Muscle layer of colon (tissue), 2 donors: ENCODE measurements around the gene OR6Y1.

Source experiments
- H3K27ac ChIP-seq: one replicate; pipeline ENCODE4 v1.7.0; 2013; ENCODE audit warnings: low read depth, mild to moderate bottlenecking, low read length, moderate library complexity
- H3K27me3 ChIP-seq, 2 donors: one replicate each; pipeline ENCODE4 v1.7.0; 2013; ENCODE audit warnings: low read length in 2 of 2, mild to moderate bottlenecking in 2 of 2; ENCODE audit not compliant: insufficient read depth in 2 of 2, control insufficient read depth in 1 of 2
- H3K36me3 ChIP-seq: one replicate; pipeline ENCODE4 v1.7.0; 2013; ENCODE audit warnings: mild to moderate bottlenecking, low read length; ENCODE audit not compliant: insufficient read depth
- H3K4me1 ChIP-seq: one replicate; pipeline ENCODE4 v1.7.0; 2013; ENCODE audit warnings: mild to moderate bottlenecking, low read length; ENCODE audit not compliant: insufficient read depth
- H3K4me3 ChIP-seq, 2 donors: one replicate each; pipeline ENCODE4 v1.7.0; 2013; ENCODE audit warnings: low read length in 2 of 2, low read depth in 1 of 2, mild to moderate bottlenecking in 1 of 2, moderate library complexity in 1 of 2
- H3K9ac ChIP-seq: one replicate; pipeline ENCODE4 v1.7.0; 2013; ENCODE audit warnings: low read length
- H3K9me3 ChIP-seq: one replicate; pipeline ENCODE4 v1.7.0; 2013; ENCODE audit warnings: mild to moderate bottlenecking, low read length
- donor health status: abdominal sarcoma.
- donor health status: Adenocarcinoma of cecum.

The OR6Y1 gene

DNA sequence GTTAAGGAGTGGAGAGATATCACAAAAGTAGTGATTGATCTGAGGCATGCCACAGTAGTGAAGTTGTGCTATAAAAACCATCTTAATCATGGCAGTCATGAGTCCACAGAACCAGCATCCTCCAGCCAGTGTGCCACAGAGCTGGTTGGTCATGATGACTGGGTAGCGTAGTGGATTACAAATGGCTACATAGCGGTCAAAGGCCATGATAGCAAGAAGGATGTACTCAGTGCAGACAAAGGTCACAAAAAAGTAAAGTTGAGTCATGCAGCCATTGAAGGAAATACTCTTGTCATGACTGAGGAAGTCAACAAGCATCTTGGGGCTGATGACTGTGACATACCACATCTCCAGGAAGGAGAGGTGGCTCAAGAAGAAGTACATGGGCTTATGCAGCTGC is 6.7 kb downstream of the OR6Y1 start:
- Histone ChIP-seq H3K36me3 (no peaks in the 10 kb centered on the region), H3K27ac (no peak overlapping the region), H3K4me1 (no peaks in the 10 kb centered on the region), H3K9ac (no peak overlapping the region), H3K9me3 (no peaks in the 10 kb centered on the region), H3K4me3 (no peak overlapping the region), H3K27me3 (no peaks in the 10 kb centered on the region)

DNA sequence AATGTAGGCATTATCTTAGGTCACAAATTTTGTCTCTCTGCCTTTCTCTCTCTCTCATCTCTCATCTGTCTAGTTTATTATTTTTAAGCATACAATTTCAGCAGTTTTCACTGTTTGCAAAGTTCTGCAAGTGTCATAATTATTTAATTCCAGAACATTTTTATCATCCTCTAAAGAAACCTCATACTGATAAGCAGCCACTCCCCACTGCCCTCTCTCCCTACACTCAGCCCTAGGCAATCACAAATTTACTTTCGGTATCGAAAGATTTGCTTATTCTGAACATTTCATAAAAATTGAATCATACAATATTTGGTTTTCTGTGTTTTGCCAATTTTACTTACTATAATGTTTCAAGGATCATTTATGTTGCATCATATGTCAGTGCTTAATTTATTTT is 16.6 kb downstream of the OR6Y1 start:
- H3K27ac ChIP-seq: no peak overlapping the region
- no peaks in the 10 kb centered on the region for H3K36me3 ChIP-seq
- H3K9me3 ChIP-seq: no peaks in the 10 kb centered on the region
- H3K9ac ChIP-seq: no peak overlapping the region
- no peaks in the 10 kb centered on the region for H3K27me3 ChIP-seq
- H3K4me1 ChIP-seq: no peaks in the 10 kb centered on the region
- no peak overlapping the region for H3K4me3 ChIP-seq

DNA sequence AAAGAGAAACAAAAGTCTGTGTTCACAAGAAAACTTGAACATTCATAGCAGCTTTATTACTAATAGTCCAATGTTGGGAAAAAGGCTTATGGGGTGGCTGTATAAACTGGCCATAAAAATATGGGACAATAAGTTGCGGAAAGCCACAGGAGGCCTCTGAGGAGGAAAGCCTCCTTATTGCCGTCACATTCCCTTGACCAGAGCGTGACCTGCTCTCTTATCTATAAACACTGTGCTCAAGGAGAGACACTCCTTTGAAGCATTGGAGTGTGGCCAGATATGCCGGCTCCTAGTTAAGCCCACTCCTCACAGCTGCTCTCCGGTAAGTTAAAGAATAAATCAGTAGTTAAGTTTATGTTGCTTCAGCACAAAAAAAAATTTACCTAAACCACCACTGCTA is 19.7 kb downstream of the OR6Y1 start:
- Histone ChIP-seq H3K9me3 (no peaks in the 10 kb centered on the region), H3K4me3 (no peak overlapping the region), H3K9ac (no peak overlapping the region), H3K4me1 (no peaks in the 10 kb centered on the region), H3K27ac (no peak overlapping the region), H3K36me3 (no peaks in the 10 kb centered on the region), H3K27me3 (no peaks in the 10 kb centered on the region)

DNA sequence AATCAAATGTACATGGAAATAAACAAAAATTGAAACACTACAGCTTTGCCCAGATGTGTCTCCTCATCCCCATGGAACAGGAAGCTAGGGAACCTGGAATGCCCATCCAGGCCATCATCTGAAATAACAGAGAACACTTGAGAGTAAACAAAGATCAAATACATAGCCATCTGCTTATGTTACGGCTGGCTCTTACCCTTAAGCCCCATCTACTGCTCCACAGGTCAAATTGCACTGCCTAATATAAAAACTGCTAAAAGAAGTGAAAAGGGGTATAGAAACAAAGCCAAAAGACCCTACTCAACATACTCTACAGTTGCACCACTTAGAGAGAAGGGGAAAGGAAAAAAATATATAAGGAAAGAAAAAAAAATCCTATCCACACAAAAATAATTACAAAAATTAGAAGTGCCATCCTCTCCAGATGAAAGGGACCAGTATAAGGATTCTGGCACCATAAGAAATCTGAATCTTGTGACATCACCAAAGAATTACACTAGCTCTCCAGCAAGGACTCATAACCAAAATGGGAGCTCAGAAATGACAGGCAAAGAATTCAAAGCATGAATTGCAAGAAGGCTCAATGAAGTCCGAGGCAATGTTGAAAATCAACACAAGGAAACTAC is 26.9 kb downstream of the OR6Y1 start:
- no peaks in the 10 kb centered on the region for H3K4me1 ChIP-seq
- H3K27me3 ChIP-seq: no peaks in the 10 kb centered on the region
- no peak overlapping the region for H3K4me3 ChIP-seq
- H3K9me3 ChIP-seq: no peaks in the 10 kb centered on the region
- H3K9ac ChIP-seq: no peak overlapping the region
- H3K36me3 ChIP-seq: no peaks in the 10 kb centered on the region
- H3K27ac ChIP-seq: no peak overlapping the region

DNA sequence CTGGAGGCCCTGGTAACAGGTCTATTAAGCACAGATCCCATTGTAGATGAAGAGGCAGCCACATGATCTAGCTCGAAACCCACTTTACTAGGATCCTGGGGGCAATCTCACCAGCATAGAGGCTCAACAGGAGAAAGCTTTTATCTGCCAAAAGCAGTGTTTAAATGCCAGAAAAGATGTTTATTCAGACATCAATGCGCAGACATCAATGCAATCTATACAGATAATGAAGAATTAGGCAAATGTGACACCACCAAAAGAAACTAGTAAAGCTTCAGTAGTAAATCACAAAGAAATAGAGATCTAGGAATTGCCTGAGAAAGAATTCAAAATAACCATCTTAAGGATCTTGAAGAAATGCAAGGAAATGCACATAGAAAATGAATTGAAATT is 32.5 kb downstream of the OR6Y1 start:
- H3K9me3 ChIP-seq: no peaks in the 10 kb centered on the region
- H3K9ac ChIP-seq: no peak overlapping the region
- no peak overlapping the region for H3K4me3 ChIP-seq
- no peaks in the 10 kb centered on the region for H3K36me3 ChIP-seq
- H3K27me3 ChIP-seq: no peaks in the 10 kb centered on the region
- H3K4me1 ChIP-seq: no peaks in the 10 kb centered on the region
- no peak overlapping the region for H3K27ac ChIP-seq

DNA sequence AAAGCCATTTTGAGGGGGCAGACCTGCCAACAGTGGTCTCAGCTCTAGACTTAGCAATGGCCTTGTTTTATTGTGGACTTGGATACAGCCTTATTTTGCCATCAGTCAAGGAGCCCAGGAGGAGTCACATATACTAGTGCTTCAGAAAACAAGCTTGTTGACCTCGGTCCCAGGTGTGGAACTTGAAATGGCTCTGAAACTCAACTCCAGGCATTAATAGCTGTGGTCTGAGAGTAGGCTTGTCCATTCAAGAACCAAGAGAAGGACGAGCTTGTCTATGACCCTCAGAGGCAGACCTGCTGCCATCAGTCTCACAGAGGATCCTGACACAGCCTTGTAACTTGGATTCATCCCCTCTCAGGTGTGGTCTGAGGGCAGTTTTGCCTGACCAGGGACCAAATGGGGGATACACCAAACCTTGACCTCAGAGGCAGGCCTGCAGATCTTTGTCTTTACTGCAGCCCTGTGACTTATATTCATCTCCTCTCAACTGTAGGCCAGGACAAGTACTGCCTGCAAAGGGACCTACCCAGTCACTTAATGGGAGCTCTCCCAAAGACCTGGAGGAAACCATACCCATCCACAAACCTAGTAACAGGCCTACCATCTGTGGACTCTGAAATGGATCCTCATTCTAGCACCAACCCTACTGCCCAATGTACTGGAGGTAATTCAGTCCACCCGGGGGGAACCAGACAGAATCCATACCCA is 33.1 kb downstream of the OR6Y1 start:
- no peaks in the 10 kb centered on the region for H3K9me3 ChIP-seq
- H3K9ac ChIP-seq: no peak overlapping the region
- no peaks in the 10 kb centered on the region for H3K36me3 ChIP-seq
- H3K4me3 ChIP-seq: no peak overlapping the region
- H3K4me1 ChIP-seq: no peaks in the 10 kb centered on the region
- H3K27me3 ChIP-seq: no peaks in the 10 kb centered on the region
- H3K27ac ChIP-seq: no peak overlapping the region

DNA sequence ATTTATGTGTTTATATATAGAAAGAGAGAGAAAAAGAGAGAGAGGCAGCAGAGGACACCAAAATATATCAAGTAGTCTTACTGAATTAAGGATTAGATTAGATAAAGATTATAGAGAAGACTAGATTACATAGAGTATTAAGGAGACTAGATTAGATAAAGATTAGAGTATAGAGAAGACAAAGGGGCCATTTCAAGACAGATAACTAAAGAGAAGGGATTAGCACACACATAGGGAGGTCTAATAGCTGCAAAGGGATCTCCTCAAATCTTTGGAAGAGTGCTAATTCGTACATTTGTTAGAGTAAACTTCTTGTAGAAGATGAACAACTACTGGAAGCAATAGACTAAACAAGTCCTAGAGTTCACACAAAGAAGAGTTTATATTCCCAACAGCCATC is 34.2 kb downstream of the OR6Y1 start:
- H3K27me3 ChIP-seq: no peaks in the 10 kb centered on the region
- no peak overlapping the region for H3K4me3 ChIP-seq
- H3K36me3 ChIP-seq: no peaks in the 10 kb centered on the region
- no peak overlapping the region for H3K9ac ChIP-seq
- no peaks in the 10 kb centered on the region for H3K9me3 ChIP-seq
- H3K4me1 ChIP-seq: no peaks in the 10 kb centered on the region
- H3K27ac ChIP-seq: no peak overlapping the region

DNA sequence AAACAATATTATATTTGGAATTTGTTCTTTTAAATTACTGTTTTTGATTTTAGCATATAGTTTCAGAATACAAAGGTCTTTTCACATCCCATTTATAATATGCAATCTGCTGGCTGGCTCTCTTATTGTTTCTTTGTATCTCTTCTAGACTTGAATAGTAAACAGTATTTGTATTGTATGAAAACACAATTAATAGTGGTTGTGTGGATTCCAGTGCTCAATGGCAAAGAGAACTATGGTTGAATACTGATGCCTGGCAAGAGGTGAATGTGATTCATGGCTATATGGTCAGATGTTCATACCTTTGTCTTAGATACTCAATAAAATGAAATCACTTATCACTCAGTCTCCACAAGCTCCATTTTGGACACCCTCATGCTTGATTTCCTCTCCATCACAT is 37.2 kb downstream of the OR6Y1 start:
- H3K4me3 ChIP-seq: no peak overlapping the region
- no peaks in the 10 kb centered on the region for H3K9me3 ChIP-seq
- H3K9ac ChIP-seq: no peak overlapping the region
- H3K4me1 ChIP-seq: no peaks in the 10 kb centered on the region
- H3K27me3 ChIP-seq: no peaks in the 10 kb centered on the region
- H3K36me3 ChIP-seq: no peaks in the 10 kb centered on the region
- no peak overlapping the region for H3K27ac ChIP-seq

DNA sequence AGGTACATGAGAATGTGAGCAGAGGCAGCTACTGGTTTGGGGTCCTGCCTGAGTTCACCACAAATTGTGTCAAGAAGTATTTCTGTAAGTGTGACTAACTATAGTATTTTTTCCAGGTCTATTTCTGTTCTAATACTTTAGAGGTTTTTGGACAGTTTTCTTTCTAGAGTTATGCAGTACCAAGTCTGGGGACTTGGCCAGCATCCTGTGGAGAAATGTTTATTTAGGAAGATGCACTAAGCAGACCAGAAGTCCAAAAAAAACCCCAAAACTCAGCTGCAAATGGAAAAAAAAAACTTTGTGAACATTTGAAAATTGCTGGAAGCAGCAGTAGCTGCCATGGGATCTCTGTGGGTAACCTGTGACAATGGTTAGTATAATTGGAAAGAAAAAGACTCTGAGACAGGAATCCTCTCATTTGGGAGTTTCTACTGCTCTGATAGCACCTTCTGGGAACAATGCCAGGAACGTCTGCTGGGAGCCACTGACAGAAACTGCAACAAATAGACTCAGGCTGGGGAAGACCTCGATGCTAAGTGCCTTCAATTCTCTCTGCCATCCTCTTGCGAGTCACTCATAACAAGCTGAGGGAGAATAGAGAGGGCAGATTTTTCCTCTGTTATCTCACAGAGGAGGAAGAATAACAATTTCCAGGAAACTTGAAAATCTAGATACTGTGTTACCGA is 44.6 kb downstream of the OR6Y1 start:
- Histone ChIP-seq H3K36me3 (no peaks in the 10 kb centered on the region), H3K9me3 (no peaks in the 10 kb centered on the region), H3K9ac (no peak overlapping the region), H3K27ac (no peak overlapping the region), H3K27me3 (no peaks in the 10 kb centered on the region), H3K4me3 (no peak overlapping the region), H3K4me1 (no peaks in the 10 kb centered on the region)

DNA sequence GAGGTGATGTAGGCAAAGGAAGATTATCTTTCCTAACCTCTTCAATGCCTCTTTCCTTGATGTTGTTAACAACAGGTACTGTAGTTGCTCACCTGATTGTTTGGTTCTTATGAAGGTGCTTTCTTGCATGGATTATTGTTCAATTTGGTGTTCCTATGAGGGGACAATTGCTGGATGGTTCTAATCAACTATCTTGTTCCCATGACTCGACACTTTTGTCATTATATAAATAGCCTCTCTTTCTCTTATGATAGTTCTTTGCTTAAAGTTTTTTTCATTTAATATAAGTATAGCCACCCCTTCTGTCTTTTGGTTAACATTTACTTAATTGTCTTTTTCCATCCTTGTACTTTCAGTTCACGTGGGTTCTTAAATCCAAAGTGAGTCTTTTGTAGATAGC is 46.7 kb downstream of the OR6Y1 start:
- Histone ChIP-seq H3K27me3 (no peaks in the 10 kb centered on the region), H3K4me3 (no peak overlapping the region), H3K4me1 (no peaks in the 10 kb centered on the region), H3K9me3 (no peaks in the 10 kb centered on the region), H3K36me3 (no peaks in the 10 kb centered on the region), H3K27ac (no peak overlapping the region), H3K9ac (no peak overlapping the region)

DNA sequence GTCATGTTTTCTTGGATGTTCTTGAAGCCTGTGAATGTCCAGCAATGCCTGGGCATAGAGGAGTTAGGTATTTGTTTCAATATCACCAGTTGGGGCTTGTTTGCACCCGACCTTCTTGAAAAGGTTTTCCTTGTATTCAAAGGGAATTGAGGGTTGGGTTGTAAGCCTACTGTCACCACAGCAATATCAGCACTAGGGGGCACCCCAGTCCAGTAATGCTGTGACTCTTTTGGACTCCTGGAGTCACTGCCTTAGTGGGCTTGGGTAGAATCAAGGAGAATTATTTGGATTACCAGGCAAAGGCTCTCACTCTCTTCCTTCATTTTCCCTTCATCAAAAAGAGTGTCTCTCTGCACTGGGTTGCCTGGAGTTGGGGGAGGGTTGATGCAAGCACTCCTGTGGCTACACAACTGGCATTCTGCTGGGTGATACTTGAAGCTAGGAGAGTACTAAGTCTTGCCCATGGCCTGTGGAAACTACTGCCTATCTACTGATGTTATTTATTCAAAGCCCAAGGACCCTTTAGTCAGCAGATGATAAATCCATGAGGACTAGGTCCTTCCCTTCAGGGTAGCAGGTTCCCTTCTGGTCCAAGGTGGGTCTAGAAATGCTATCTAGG is 47.7 kb downstream of the OR6Y1 start:
- Histone ChIP-seq H3K9me3 (no peaks in the 10 kb centered on the region), H3K9ac (no peak overlapping the region), H3K27me3 (no peaks in the 10 kb centered on the region), H3K27ac (no peak overlapping the region), H3K36me3 (no peaks in the 10 kb centered on the region), H3K4me1 (no peaks in the 10 kb centered on the region), H3K4me3 (no peak overlapping the region)
